Subcutaneous adipose tissue (tissue), 4 donors: Measurements from ENCODE around the gene PDE3B. TPM values are rescaled to one million over a fixed set of nuclear protein-coding genes. Genes with fewer than 3 reads are reported as not detected.

Experiments
- CTCF ChIP-seq: fragments of 450-650 bp; IDR thresholded peaks from one replicate; pipeline ENCODE4 v1.5.1; 2016; ENCODE audit warnings: low read depth, mild to moderate bottlenecking, control low read depth, antibody characterized with exemption, moderate library complexity
- total RNA-seq, 4 donors: library from RNA; depleted of rRNA; stranded (reverse); fragments of >200 nt; gene quantifications; one replicate each; pipeline ENCODE4 v1.1.0, GENCODE V29; 2016

Gene PDE3B
- total RNA-seq, 4 donors from 2014 or later: 158 to 367 (median 171) TPM

DNA sequence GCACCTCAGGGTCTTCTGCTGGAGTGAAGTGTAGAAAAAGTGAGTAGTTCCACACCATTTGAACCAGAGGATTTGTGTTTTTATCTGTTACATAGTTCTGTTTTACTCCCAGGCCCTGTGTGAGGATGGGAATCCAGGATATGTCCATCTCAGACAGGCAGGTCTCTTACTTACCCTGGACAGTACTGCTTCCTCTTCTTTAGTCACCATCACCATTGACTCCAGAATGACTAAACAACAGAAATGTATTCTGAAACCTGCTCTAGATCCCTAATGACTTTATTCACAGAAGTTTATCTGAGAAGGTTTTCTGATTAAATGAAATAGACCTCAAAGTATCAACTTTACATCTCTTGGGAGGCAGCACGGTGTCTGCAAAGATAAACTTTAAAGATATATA, 214.8 kb downstream of the PDE3B start:
- no peak for TF ChIP-seq CTCF

DNA sequence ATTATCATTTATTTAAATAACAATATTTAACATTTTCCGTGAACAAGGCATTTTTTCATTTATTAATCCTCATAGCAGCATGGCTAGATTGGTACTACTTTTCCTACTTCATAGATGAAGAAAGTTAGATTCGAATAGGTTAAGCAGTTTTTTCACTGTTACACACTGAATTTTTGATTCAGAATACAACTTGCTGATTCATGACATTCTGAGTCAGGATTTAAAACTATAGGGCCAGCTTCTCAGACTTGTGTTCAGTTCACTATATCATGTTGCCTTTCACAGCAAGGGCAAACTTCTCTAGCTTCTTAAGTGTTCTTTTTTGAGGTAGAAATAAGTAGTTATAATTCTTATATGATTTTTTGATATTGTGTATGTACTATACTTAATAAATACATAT, 216.9 kb downstream of the PDE3B start:
- no peak for TF ChIP-seq CTCF

DNA sequence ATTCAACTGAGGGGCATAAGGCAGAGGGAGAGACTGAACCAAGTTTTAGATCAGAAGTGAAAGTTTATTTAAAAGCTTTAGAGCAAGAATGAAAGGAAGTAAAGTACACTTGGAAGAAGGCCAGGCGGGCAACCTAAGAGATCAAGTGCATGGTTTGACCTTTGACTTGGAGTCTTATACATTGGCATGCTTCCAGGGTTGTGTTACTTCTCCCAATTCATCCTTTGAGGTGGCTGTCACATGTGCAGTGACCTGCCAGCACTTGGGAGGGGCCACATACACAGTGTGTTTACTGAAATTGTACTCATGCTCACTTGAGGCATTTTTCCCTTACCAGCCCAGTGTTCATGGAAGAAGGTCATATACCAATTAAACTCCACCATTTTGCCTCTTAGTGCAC, 218.1 kb downstream of the PDE3B start:
- no peak for TF ChIP-seq CTCF

DNA sequence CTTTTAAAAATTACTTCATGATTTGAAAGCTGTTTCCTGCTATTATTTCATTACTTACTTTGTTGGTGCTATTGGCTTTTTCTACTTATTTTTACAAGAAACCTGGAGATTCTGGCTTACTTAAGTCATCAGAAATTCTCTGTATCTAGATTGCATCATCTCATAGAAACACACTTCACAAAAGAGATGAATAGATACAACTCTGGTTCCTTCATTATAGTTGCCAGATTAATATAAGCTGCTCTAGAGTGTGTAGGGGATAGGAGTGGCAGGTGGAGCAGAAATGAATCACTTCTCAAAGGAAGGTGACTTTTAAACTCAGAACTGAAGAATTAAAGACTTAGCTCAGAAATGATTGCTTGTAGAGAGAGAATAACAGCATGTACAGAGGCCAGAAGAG, 228.4 kb downstream of the PDE3B start:
- no peak for TF ChIP-seq CTCF

GRCh38 chr11:14873632-14874031, 230.0 kb downstream of the PDE3B start:
- no peak for TF ChIP-seq CTCF

DNA sequence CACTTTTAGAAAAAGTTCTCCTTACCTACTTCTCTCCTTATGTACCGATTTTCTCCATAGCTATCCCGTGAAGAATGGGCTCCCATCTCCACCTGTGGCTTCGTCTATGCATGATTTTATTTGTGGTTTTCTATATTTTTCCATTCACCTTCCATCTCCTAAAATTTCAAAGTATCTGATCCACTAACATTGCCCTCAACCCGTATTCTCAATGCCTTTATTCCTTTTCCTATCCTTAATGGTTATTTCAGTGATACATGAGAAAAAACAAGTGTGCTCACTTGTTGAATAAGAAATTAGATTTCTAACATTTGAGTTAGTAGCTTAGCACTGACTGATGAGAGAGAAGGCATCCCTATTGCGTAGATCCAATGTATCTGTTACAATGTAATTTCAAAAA, 231.6 kb downstream of the PDE3B start:
- no peak for TF ChIP-seq CTCF

- no peak for TF ChIP-seq CTCF
Measured at GRCh38 chr11:14881576-14882193, 238.1 kb downstream of the PDE3B start.
